K562 (cell line): ENCODE measurements around the gene PRXL2B. TPM values are rescaled to one million over a fixed set of nuclear protein-coding genes. Genes with fewer than 3 reads are reported as not detected.

Source experiments
- ATAC-seq: fragments of 200-7000 bp; cut with Tn5 transposase; 3 replicates; pipeline ENCODE4 v1.9.1; 2020; ENCODE audit warnings: moderate library complexity
- BruUV-seq: library from RNA; stranded (reverse); fragments of 400-500 nt; replicated peaks from 2 replicates; lab custom pipeline; 2021; lab: Mats Ljungman, UMichigan
- CTCF ChIA-PET: fragments of 300-600 bp; formaldehyde crosslinking; extraction: SDS; loops from one replicate; lab custom pipeline; 2021; ENCODE audit warnings: low intra/inter-chr PET ratio; lab: Yijun Ruan, JAX
- POLR2A ChIA-PET: fragments of 300-600, 350-650 bp; sonication (Branson Sonifier 250); formaldehyde crosslinking; extraction: SDS; loops from one replicate; lab custom pipeline; 2021; ENCODE audit warnings: antibody characterized with exemption, inconsistent platforms; lab: Yijun Ruan, JAX
- DNase-seq, 4 experiments: peaks; one replicate each; pipeline versions ENCODE4 v3.0.0 to v3.0.0-alpha.2; 2011 to 2018; ENCODE audit warnings: low spot score in 3 of 4, mixed read lengths in 3 of 4; ENCODE audit errors: extremely low read depth in 1 of 4
- FAIRE-seq: peaks from 2 replicates; lab custom pipeline; 2011; peaks lifted over from hg19 to GRCh38; lab: Jason Lieb, UNC
- H2AFZ ChIP-seq: 2 replicates; pipeline ENCODE4 v1.6.0; 2011; ENCODE audit warnings: low read depth, low read length, control low read depth, inconsistent platforms
- H3K27ac ChIP-seq: fragments of 200-600 bp; 3 replicates; pipeline ENCODE4 v1.8.0; 2011; ENCODE audit warnings: low read depth, mild to moderate bottlenecking, control low read depth, inconsistent platforms, low read length, moderate library complexity, mixed read lengths; ENCODE audit errors: extremely low read depth
- H3K27me3 ChIP-seq, 2 experiments: fragments of 300-600 bp in 1 of 2; 2 replicates in 1 of 2; 3 replicates in 1 of 2; pipeline versions ENCODE4 v1.6.0 to v1.8.0; 2011; ENCODE audit warnings: inconsistent platforms in 2 of 2, low read length in 2 of 2, mild to moderate bottlenecking in 1 of 2, mixed read lengths in 1 of 2, moderate library complexity in 1 of 2; ENCODE audit not compliant: control insufficient read depth in 2 of 2, insufficient read depth in 2 of 2
- H3K36me3 ChIP-seq: fragments of 300-600 bp; 3 replicates; pipeline ENCODE4 v1.8.0; 2011; ENCODE audit warnings: mild to moderate bottlenecking, low read length, inconsistent platforms; ENCODE audit not compliant: control insufficient read depth, insufficient read depth
- H3K4me1 ChIP-seq, 2 experiments: fragments of 200-600 bp in 1 of 2; replicated peaks in 1 of 2; 2 replicates in 1 of 2; 3 replicates in 1 of 2; pipeline versions ENCODE4 v1.5.1 to v1.8.0; 2011; ENCODE audit warnings: inconsistent platforms in 2 of 2, low read length in 2 of 2, mild to moderate bottlenecking in 1 of 2, mixed read lengths in 1 of 2, moderate library complexity in 1 of 2; ENCODE audit not compliant: control insufficient read depth in 2 of 2, insufficient read depth in 2 of 2
- H3K4me2 ChIP-seq: 2 replicates; pipeline ENCODE4 v1.6.1; 2011; ENCODE audit warnings: low read length, control low read depth, inconsistent platforms, mixed read lengths; ENCODE audit not compliant: insufficient read depth
- H3K4me3 ChIP-seq: fragments of 200-600 bp; sonication (generic), shearing (Covaris generic); 2 replicates; pipeline ENCODE4 v1.5.1; 2016; ENCODE audit warnings: control low read depth, inconsistent platforms
- H3K79me2 ChIP-seq: fragments of 200-600 bp; 3 replicates; pipeline ENCODE4 v1.8.0; 2011; ENCODE audit warnings: low read length, inconsistent platforms; ENCODE audit not compliant: control insufficient read depth, insufficient read depth
- H3K9ac ChIP-seq, 2 experiments: 2 replicates each; pipeline versions ENCODE4 v1.6.0 to v1.6.1; 2011; ENCODE audit warnings: low read depth in 2 of 2, low read length in 2 of 2, control low read depth in 1 of 2, inconsistent platforms in 1 of 2, mild to moderate bottlenecking in 1 of 2, mixed read lengths in 1 of 2; ENCODE audit not compliant: insufficient read depth in 1 of 2
- H3K9me1 ChIP-seq: one replicate; pipeline ENCODE4 v1.6.0; 2011; ENCODE audit warnings: inconsistent platforms, mild to moderate bottlenecking, low read length, moderate library complexity; ENCODE audit not compliant: control insufficient read depth, insufficient read depth
- H3K9me3 ChIP-seq: replicated peaks from 2 replicates; pipeline ENCODE4 v1.5.1; 2011; ENCODE audit warnings: low read depth, low read length, inconsistent platforms; ENCODE audit not compliant: control insufficient read depth, insufficient read depth
- H4K20me1 ChIP-seq: replicated peaks from 2 replicates; pipeline ENCODE4 v1.6.1; 2011; ENCODE audit warnings: low read length, inconsistent platforms, mixed read lengths; ENCODE audit not compliant: control insufficient read depth, insufficient read depth
- BDP1 ChIP-seq: IDR thresholded peaks from 3 replicates; pipeline ENCODE4 v1.6.1; 2011; ENCODE audit not compliant: insufficient read length, insufficient read depth
- RBM34 ChIP-seq: fragments of 200-400 bp; formaldehyde crosslinking; IDR thresholded peaks from 2 replicates; pipeline ENCODE4 v1.6.1; 2018; ENCODE audit warnings: low read length, borderline replicate concordance; ENCODE audit not compliant: insufficient read depth
- SAP30 ChIP-seq: fragments of 200-600 bp; sonication (generic); IDR thresholded peaks from 2 replicates; pipeline ENCODE4 v1.6.1; 2012; ENCODE audit warnings: borderline replicate concordance, low read depth, mild to moderate bottlenecking, moderate library complexity, low read length, control low read depth, inconsistent platforms; ENCODE audit not compliant: insufficient read depth, poor library complexity, severe bottlenecking
- TBP ChIP-seq: optimal IDR thresholded peaks from 2 replicates; pipeline ENCODE3; 2011; ENCODE audit warnings: low read depth, low read length, improper control_type of control experiment
- THAP12 ChIP-seq: fragments of 250-450 bp; sonication (Bioruptor Pico); IDR thresholded peaks from 2 replicates; pipeline ENCODE4 v1.9.0; 2021; ENCODE audit warnings: mild to moderate bottlenecking, inconsistent platforms
- TRIM28 ChIP-seq: fragments of 450-650 bp; IDR thresholded peaks from 2 replicates; pipeline ENCODE4 v1.6.1; 2017
- ZFX ChIP-seq: sonication (generic); formaldehyde crosslinking; IDR thresholded peaks from 2 replicates; pipeline ENCODE4 v1.8.0; 2022; ENCODE audit warnings: mild to moderate bottlenecking, missing genetic modification reagents, moderate library complexity
- WGBS: fragments of 100-300 bp; shearing (Covaris generic); methylation state at CpG from one replicate; pipeline ENCODE4 v1.1.6; 2016; ENCODE audit warnings: low coverage, mixed read lengths; ENCODE audit not compliant: insufficient coverage; ENCODE audit errors: missing lambda C conversion rate; 5-methylcytosine and 5-hydroxymethylcytosine counted together
- in situ Hi-C: fragments of 300-500 bp; cut with MboI; formaldehyde crosslinking; loops from 4 replicates; pipeline ENCODE4 v1.15.0; 2018; ENCODE audit warnings: inconsistent platforms, mixed read lengths
- intact Hi-C: fragments of 100-400 bp; cut with micrococcal nuclease; formaldehyde crosslinking; loops from 2 replicates; pipeline ENCODE4 v1.14.2; 2022
- polyA plus RNA-seq, 8 experiments: library from polyadenylated mRNA; depleted of rRNA in 4 of 8; stranded (reverse) in 5 of 8; unstranded in 3 of 8; fragments of >200 nt; fragmentation: Nextera tagmentation in 2 of 8; fragmentation: Illumina TruSeq in 1 of 8; extraction: Ambion mirVana in 2 of 8; extraction: Trizol in 1 of 8; gene quantifications; 2 replicates each; pipeline versions ENCODE4 v1.2.1 to v1.2.3, GENCODE V29; 2011 to 2014; ENCODE audit warnings: inconsistent platforms in 1 of 8, missing spikeins in 1 of 8
- total RNA-seq, 7 experiments: library from RNA; depleted of rRNA in 6 of 7; stranded (reverse); fragments of >200 nt in 6 of 7; fragmentation: Illumina TruSeq in 2 of 7; extraction: Trizol in 2 of 7; gene quantifications; 2 replicates each; pipeline versions ENCODE4 v1.2.1 to v1.2.3, GENCODE V29; 2011 to 2021; ENCODE audit warnings: low replicate concordance in 1 of 7

The PRXL2B gene
- total and polyA plus RNA-seq, 9 of the 15 experiments (the other 6 are each of a cell fraction or from before 2014, with no cell fraction given): 0.99 to 25.3 (median 11.8) TPM

GRCh38 chr1:2627746-2628145 lies 41.2 kb downstream of the PRXL2B start:
- Histone ChIP-seq H3K9me3 (peaks cover 10% of the 10 kb centered on the region), H3K9me1 (no peaks in the 10 kb centered on the region), H2AFZ (no peak overlapping the region), H3K9ac (no peak overlapping the region), H3K27ac (no peak overlapping the region), H3K36me3 (no peaks in the 10 kb centered on the region), H4K20me1 (no peaks in the 10 kb centered on the region), H3K4me3 (no peak overlapping the region), H3K79me2 (no peaks in the 10 kb centered on the region), H3K4me1 (peaks cover 4 to 7% of the 10 kb centered on the region in 2 experiments; a peak in 3 of 5 replicates), H3K4me2 (no peak overlapping the region), H3K27me3 (peaks cover 0 to 15% of the 10 kb centered on the region in 2 experiments; a peak in 2 of 5 replicates)
- TF ChIP-seq THAP12 (CRISPR knock-in tag) (no peak), SAP30 (no peak), TRIM28 (no peak), RBM34 (no peak), BDP1 (no peak), ZFX (CRISPR knock-in tag) (no peak), TBP (no peak)
- WGBS: 0% methylated on average over 6 of the region's 6 CpGs
- FAIRE-seq: no peak
- BruUV-seq: no TSS peak
- no peak for DNase-seq
- in situ Hi-C loops (no loop called here), intact Hi-C loops (no loop called here)
- POLR2A ChIA-PET: interaction anchor here (1.0 kb wide), 1 partner anchor 22 kb away, joined by 3 read pairs; no protein-coding TSS in a partner anchor
- CTCF ChIA-PET: no interaction called here
- ATAC-seq: no peak
